ENCODE data around the gene ZDHHC16.
A peak's percentile ranks its signal among the peaks of the same experiment; 100 is the strongest.

The ZDHHC16 gene

DNA sequence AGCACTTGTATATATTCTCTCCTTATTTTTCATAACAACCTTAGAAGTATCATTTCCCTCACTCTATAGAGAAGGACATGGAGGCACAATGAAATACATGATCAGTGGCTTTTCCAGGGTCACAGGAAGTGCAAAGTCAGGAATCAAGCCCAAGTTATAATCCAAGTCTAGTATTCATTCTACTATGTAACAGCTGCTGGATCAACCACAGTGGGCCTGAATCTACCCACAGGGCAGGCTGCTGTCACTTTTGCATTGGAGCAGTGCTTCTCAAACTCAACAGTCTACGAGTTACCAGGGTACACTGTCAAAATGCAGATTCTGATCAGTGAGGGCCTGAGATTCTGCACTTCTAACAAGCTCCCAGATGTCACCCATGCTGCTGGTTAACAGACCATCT lies 18.3 kb downstream of the ZDHHC16 start:
- ChIA-PET POLR2A (no interaction called here), CTCF (interaction anchor here (0.5 to 8.2 kb wide), 20 partner anchors 10 to 429 kb away, joined by 3 to 81 read pairs (median 5); partner anchors contain the start of gene PI4K2A)
- H3K4me3 ChIP-seq (ENCODE audit: low read depth, low read length): no peak overlapping the region
- H3K9me3 ChIP-seq (ENCODE audit: control insufficient read depth, insufficient read depth, low read depth, low read length): no peaks in the 10 kb centered on the region
- H3K4me1 ChIP-seq (ENCODE audit: control insufficient read depth, insufficient read depth, low read length): no peaks in the 10 kb centered on the region
- no peak overlapping the region for H3K27ac ChIP-seq (ENCODE audit: extremely low read depth, low read depth, low read length)
- TF ChIP-seq KLF1 (tag by site-specific recombination; IDR thresholded peaks at IDR 0.05): no peak
- no peak for TF ChIP-seq ZBTB8A (tag by site-specific recombination; IDR thresholded peaks at IDR 0.05)
- no peak for TF ChIP-seq HOXA7 (CRISPR knock-in tag; IDR thresholded peaks at IDR 0.05; ENCODE audit: borderline replicate concordance)
- no peak for TF ChIP-seq ZNF266 (tag by site-specific recombination; IDR thresholded peaks at IDR 0.05; ENCODE audit: low read depth)
- no peak for TF ChIP-seq ZNF677 (tag by site-specific recombination; IDR thresholded peaks at IDR 0.05)
- peaks cover 50 to 96% of the 10 kb centered on the region in 2 experiments for H3K36me3 ChIP-seq (ENCODE audit: control insufficient read depth in 2 of 2, insufficient read depth in 1 of 2, low read length in 2 of 2)

DNA sequence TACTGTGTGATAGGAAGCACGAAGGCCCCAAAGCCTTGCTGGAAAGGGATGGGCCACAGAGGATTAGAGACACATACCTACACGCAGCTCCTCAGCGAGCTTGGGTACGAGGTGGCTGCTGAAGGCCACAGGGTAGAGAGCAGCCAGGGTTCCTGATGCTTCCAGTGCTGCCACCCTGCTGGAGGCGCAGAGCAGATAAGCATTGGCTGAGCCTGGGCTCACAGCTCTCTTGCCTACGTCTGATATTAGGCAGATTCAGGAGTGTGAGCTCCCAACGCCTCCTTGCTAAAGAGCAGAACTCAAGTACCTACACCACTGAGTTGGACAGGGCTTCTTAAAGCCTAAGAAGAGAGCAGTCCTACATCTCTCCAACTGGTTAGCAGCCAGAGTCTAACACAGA lies 20.0 kb downstream of the ZDHHC16 start:
- Histone ChIP-seq H3K4me3 (ENCODE audit: low read depth, low read length) (no peak overlapping the region), H3K36me3 (ENCODE audit: control insufficient read depth in 2 of 2, insufficient read depth in 1 of 2, low read length in 2 of 2) (peaks cover 57 to 96% of the 10 kb centered on the region in 2 experiments), H3K4me1 (ENCODE audit: control insufficient read depth, insufficient read depth, low read length) (no peaks in the 10 kb centered on the region), H3K9me3 (ENCODE audit: control insufficient read depth, insufficient read depth, low read depth, low read length) (no peaks in the 10 kb centered on the region), H3K27ac (ENCODE audit: extremely low read depth, low read depth, low read length) (no peak overlapping the region)
- TF ChIP-seq OSR2 (tag by site-specific recombination; IDR thresholded peaks at IDR 0.05): no peak
- no peak for TF ChIP-seq GLI4 (tag by site-specific recombination; IDR thresholded peaks at IDR 0.05)
- TF ChIP-seq MYNN (tag by site-specific recombination; IDR thresholded peaks at IDR 0.05; ENCODE audit: borderline replicate concordance): no peak
- no peak for TF ChIP-seq ZNF660 (tag by site-specific recombination; IDR thresholded peaks at IDR 0.05)
- no peak for TF ChIP-seq ZNF701 (tag by site-specific recombination; IDR thresholded peaks at IDR 0.05)
- TF ChIP-seq KLF16 (tag by site-specific recombination; IDR thresholded peaks at IDR 0.05): no peak
- no peak for TF ChIP-seq SP7 (tag by site-specific recombination; IDR thresholded peaks at IDR 0.05)
- TF ChIP-seq ZNF768 (tag by site-specific recombination; IDR thresholded peaks at IDR 0.05): no peak
- TF ChIP-seq ZNF596 (tag by site-specific recombination; IDR thresholded peaks at IDR 0.05): no peak
- TF ChIP-seq ZNF585B (tag by site-specific recombination; IDR thresholded peaks at IDR 0.05): no peak
- TF ChIP-seq, protein P1, sequence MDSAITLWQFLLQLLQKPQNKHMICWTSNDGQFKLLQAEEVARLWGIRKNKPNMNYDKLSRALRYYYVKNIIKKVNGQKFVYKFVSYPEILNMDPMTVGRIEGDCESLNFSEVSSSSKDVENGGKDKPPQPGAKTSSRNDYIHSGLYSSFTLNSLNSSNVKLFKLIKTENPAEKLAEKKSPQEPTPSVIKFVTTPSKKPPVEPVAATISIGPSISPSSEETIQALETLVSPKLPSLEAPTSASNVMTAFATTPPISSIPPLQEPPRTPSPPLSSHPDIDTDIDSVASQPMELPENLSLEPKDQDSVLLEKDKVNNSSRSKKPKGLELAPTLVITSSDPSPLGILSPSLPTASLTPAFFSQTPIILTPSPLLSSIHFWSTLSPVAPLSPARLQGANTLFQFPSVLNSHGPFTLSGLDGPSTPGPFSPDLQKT (IDR thresholded peaks at IDR 0.05; ENCODE audit: borderline replicate concordance, low read depth, low read length): no peak
- TF ChIP-seq ZNF23 (tag by site-specific recombination; IDR thresholded peaks at IDR 0.05; ENCODE audit: borderline replicate concordance): no peak
- CTCF ChIA-PET: interaction anchor here (1.2 to 8.2 kb wide), 6 partner anchors 10 to 147 kb away, joined by 4 to 81 read pairs (median 12); no protein-coding TSS in a partner anchor
- POLR2A ChIA-PET: interaction anchor here (1.0 to 1.6 kb wide), 2 partner anchors 12 to 31 kb away, joined by 3 to 4 read pairs; no protein-coding TSS in a partner anchor

DNA sequence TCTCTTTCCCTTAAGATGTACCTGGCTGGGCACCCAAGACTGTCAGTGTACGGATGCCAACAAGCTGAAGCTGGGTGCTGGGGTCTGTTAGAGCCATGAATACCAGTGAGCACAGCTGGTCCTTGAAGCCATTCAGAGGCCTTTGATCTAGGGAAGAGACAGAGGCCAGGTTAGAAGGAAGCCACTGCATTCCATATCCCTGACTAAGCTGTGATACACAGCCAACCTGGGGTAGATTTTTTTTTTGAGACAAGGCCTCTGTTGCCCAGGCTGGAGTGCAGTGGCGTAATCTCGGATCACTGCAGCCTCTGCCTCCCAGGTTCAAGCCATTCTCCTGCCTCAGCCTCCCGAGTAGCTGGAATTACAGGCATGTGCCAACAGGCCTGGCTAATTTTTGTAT lies 20.8 kb downstream of the ZDHHC16 start:
- ChIA-PET POLR2A (interaction anchor here (1.0 kb wide), 1 partner anchor 13 kb away, joined by 3 read pairs; no protein-coding TSS in a partner anchor), CTCF (interaction anchor here (0.7 to 8.2 kb wide), 4 partner anchors 13 to 146 kb away, joined by 3 to 81 read pairs (median 12); no protein-coding TSS in a partner anchor)
- H3K4me1 ChIP-seq (ENCODE audit: control insufficient read depth, insufficient read depth, low read length): no peaks in the 10 kb centered on the region
- TF ChIP-seq, protein P2, sequence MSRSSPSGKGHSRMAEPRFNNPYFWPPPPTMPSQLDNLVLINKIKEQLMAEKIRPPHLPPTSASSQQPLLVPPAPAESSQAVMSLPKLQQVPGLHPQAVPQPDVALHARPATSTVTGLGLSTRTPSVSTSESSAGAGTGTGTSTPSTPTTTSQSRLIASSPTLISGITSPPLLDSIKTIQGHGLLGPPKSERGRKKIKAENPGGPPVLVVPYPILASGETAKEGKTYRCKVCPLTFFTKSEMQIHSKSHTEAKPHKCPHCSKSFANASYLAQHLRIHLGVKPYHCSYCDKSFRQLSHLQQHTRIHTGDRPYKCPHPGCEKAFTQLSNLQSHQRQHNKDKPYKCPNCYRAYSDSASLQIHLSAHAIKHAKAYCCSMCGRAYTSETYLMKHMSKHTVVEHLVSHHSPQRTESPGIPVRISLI (tag by site-specific recombination; IDR thresholded peaks at IDR 0.05): 0 out of 2 replicates have a peak, but pooled peaks have one; percentile 44
- TF ChIP-seq, protein P3, sequence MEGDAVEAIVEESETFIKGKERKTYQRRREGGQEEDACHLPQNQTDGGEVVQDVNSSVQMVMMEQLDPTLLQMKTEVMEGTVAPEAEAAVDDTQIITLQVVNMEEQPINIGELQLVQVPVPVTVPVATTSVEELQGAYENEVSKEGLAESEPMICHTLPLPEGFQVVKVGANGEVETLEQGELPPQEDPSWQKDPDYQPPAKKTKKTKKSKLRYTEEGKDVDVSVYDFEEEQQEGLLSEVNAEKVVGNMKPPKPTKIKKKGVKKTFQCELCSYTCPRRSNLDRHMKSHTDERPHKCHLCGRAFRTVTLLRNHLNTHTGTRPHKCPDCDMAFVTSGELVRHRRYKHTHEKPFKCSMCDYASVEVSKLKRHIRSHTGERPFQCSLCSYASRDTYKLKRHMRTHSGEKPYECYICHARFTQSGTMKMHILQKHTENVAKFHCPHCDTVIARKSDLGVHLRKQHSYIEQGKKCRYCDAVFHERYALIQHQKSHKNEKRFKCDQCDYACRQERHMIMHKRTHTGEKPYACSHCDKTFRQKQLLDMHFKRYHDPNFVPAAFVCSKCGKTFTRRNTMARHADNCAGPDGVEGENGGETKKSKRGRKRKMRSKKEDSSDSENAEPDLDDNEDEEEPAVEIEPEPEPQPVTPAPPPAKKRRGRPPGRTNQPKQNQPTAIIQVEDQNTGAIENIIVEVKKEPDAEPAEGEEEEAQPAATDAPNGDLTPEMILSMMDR (tag by site-specific recombination; IDR thresholded peaks at IDR 0.05): no peak
- TF ChIP-seq ZIC2 (tag by site-specific recombination; IDR thresholded peaks at IDR 0.05): no peak
- TF ChIP-seq, protein P4, sequence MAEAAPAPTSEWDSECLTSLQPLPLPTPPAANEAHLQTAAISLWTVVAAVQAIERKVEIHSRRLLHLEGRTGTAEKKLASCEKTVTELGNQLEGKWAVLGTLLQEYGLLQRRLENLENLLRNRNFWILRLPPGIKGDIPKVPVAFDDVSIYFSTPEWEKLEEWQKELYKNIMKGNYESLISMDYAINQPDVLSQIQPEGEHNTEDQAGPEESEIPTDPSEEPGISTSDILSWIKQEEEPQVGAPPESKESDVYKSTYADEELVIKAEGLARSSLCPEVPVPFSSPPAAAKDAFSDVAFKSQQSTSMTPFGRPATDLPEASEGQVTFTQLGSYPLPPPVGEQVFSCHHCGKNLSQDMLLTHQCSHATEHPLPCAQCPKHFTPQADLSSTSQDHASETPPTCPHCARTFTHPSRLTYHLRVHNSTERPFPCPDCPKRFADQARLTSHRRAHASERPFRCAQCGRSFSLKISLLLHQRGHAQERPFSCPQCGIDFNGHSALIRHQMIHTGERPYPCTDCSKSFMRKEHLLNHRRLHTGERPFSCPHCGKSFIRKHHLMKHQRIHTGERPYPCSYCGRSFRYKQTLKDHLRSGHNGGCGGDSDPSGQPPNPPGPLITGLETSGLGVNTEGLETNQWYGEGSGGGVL (tag by site-specific recombination; IDR thresholded peaks at IDR 0.05): no peak
- no peaks in the 10 kb centered on the region for H3K9me3 ChIP-seq (ENCODE audit: control insufficient read depth, insufficient read depth, low read depth, low read length)
- H3K27ac ChIP-seq (ENCODE audit: extremely low read depth, low read depth, low read length): no peak overlapping the region
- H3K36me3 ChIP-seq (ENCODE audit: control insufficient read depth in 2 of 2, insufficient read depth in 1 of 2, low read length in 2 of 2): peaks cover 59 to 94% of the 10 kb centered on the region in 2 experiments
- no peak overlapping the region for H3K4me3 ChIP-seq (ENCODE audit: low read depth, low read length)
